Activated CD8-positive, alpha-beta memory T cell treated with anti-CD3 and anti-CD28 coated beads, Interleukin-2, amount 50 U/mL, for 4 hours (primary cell): ENCODE results near the gene B4GALT2.

ENCODE experiments used
- DNase-seq: peaks from one replicate; pipeline ENCODE4 v3.0.0-alpha.2; 2020

The B4GALT2 gene

DNA sequence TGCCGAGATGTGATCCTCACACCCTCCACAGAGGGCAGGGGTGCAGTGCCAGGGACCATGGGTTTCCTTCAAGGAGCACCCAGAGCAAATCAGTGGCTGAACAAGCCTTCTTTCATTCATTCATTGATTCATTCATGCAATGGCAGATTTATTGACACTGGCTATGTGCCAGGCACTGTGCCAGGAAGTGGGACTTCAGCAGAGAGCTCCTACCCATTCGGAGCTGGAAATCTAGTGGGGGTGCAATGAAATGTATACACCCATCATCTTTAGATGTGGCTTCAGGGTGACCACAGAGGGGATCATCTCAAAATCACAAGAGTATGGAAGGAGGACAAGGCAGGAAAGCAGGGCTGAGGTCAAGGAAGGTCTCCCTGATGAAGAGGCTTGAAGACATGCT, 33.4 kb downstream of the B4GALT2 start:
- DNase-seq: no peak

- no peak for DNase-seq
These were observed 34.1 kb downstream of the B4GALT2 start for GRCh38 chr1:44012941-44013609.

DNA sequence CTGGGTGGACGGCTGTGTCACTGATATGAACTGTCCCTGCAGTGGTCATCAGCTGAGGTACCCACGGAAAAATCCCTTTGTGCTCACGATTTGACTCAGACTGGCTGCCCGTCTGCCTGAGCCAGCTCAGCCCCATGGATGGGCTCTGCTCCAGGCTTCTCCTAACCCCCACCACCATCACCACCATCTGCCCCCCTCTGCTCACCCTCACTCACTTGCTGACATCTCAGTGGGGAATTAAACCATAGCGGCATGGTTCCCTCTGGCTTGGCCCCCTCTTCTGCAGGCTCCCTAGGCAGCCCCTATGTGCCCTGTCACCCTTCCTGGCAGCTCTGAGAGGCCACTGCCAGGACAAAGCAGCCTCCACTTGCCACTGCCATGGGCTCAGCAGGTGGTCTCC, 34.9 kb downstream of the B4GALT2 start:
- DNase-seq: no peak

DNA sequence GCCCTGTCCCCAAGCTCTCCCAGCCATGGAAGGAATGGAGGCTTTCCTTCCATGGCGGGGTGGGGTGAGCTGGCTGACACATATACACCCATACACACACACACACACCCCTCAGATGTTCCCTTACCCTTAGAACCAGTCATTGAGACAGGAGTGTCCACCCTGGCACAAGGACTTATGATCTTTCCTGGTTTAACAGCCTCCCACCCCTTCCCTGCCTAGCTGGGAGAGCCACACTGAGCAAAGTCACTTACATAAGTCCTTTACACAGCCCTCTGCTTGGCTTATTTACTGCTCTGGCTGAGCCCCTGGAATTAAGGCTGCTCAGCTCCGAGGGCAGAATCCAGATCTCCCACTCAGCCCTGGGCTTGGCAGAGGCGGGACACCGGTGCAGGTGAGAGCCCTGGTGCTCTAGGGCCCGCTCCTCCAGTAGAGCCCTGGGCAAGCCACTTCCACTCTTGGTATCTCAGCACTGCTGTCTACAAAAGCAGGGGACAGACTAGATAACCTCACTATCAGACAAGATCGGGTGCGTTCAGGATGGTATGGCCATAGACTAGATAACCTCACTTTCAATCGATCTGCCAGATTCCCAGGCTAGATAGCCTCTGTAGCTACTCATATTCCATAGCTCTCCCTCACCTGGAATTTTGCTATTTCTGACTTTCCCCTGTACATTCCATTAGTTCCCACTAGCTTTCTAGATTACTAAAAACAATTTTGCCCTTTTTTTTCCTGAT, 35.5 kb downstream of the B4GALT2 start:
- no peak for DNase-seq

GRCh38 chr1:44015206-44015605, 36.2 kb downstream of the B4GALT2 start:
- no peak for DNase-seq

GRCh38 chr1:44016041-44016889, 37.3 kb downstream of the B4GALT2 start:
- no peak for DNase-seq

DNA sequence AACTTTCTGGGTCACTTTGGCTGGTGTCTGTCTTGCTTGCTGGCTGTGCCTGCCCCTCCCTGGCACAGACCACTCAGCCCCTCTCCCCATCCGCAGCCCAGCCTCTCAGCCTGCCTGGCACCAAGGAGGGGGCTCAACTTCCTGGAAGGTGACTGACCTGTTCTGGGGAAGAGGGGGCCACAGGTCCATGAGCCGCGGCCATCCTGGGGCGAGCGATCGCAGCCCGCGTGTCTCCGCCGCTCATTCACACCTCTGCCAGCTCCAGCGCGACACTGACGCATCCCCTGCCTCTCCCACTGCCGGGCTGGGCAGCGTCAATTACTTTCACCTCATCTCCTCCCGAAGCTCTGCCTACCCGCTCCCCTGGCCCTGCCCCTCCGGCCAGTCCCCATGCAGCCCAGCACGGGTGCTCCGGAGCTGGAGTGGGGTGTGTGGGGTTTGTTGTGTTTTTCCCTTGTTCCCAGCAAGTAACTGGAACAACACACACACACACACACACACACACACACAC, 37.9 kb downstream of the B4GALT2 start:
- no peak for DNase-seq

- DNase-seq: no peak
These were observed 40.5 kb downstream of the B4GALT2 start for GRCh38 chr1:44019466-44019948.

- no peak for DNase-seq
These were observed 41.5 kb downstream of the B4GALT2 start for GRCh38 chr1:44020464-44020863.

DNA sequence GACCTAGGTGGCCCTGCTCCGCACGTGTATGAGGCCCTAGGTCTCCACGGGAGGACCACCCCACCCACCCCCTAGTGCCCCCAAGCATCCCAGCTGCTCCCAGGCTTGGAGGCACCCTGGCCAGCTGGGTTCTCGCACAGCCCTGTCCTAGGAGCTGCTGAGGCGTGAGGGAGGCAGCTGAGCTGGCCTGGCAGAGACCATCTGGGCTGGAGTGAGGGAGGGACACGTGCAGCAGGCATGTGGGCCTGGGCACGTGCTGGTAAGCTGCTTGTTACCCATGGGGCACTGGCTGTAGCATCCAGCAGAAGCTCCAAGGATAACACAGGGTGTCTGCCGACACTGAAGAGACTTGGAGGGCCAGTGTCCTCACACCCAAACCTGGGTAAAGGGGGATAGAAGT, 42.1 kb downstream of the B4GALT2 start:
- DNase-seq: no peak

DNA sequence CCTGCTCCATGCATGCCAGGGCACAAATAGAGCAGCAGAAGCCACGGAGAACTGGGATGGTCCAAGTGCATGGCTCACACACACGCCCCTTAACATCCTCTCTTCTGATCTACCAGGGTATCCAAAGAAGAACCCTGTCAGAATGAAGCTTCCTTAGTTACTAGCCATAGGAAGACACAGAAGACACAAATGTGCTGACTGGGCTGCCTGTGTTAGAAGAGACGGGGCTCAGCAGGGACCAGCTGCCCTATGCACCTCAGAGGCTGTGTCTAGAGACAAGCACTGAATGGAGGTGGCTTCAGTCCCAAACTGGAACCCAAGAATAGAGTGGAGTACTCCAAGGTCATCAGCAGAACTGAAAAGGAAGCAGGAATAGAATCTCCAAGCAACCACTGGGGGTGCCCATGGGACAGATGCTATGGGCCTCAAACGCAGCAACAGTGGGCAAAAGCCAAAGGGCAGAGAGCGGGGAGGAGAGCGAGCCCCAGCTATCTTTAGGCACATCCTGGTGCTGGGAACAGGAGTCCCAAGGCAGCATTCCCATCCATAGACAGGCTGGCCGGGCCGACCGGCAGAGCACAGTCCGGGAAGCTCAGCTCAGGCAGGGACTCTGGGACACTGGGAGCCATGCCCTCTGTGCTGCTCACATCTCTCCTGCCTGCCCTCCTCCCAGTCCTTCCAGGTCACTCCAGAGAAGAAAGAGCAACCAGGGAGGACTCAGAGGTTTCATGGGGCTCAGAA, 42.7 kb downstream of the B4GALT2 start:
- no peak for DNase-seq

DNA sequence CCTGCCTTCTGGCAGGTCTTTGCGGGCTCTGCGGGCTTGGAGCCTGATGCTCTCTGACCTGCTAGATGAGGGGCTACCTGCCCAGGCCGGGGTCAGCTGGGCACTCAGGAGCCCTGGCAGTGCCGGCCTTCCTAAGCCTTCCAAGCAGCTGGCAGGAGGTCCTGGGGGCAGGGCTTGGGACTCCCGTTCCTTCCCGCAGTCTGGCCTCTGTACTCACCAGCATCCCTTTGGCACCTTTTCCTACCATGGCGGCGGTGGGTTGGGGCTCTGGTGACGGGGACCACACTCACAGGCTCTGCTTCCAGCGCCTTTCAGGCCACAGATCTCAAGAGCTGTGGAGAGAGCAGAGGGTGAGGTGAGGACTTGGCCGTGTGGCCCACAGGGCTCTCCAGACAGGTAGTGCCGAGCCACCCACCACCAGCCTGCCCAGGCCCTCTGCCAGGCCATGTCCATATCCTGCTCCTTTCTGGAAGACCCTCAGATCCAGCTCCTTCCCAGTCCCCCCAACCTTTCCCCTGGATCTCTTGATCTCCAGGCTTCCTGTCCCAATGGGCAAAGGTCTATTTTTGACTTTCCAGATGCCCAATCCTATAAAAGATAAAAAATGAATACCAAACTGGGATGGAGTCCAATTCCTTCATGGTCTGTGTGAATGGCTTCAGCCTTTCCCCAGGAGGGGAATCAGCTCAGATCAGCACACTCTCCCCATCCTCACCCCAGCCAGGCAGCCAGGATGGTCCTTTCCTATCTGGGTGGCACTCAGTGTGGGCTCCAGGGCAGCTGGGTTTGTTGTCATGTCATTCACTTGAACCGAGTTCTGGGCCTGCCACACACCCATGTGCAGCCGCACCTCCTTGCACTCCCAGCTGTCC, 45.3 kb downstream of the B4GALT2 start:
- DNase-seq: no peak

DNA sequence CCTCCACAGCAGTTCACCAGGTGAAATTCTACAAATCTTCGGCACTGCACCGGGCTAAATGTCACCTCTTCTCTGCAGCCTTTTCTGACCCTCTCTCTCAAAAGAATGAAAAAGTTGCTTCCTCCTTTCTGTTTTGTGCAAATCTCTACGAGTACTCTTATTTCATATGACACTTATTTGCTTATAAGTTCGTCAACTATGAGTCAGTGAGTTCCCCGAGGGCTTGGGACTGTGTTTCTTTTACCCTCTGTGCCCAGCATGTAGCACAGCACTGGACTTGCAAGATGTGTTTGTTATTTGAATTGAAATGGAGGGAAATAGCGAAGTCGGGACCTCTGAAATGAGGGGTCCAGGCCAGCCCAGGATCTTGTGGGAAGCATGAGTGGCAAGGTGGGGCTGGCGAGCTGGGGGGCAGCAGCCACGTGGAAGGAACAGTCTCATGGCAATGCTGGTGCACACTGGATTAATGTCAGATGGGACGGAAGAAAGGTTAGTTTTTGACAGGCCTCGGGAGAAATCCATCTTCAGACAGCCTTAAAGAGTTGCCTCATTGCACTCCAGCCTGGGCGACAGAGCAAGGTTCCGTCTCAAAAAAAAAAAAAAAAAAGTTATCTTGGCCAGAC, 46.0 kb downstream of the B4GALT2 start:
- no peak for DNase-seq

GRCh38 chr1:44025816-44026215, 46.8 kb downstream of the B4GALT2 start:
- no peak for DNase-seq

- no peak for DNase-seq
These were observed 48.3 kb downstream of the B4GALT2 start for GRCh38 chr1:44027320-44027719.

GRCh38 chr1:44029260-44029910, 50.4 kb downstream of the B4GALT2 start:
- DNase-seq: no peak

- peak; percentile 88 for DNase-seq
These were observed 51.0 kb downstream of the B4GALT2 start for GRCh38 chr1:44029911-44030604.

DNA sequence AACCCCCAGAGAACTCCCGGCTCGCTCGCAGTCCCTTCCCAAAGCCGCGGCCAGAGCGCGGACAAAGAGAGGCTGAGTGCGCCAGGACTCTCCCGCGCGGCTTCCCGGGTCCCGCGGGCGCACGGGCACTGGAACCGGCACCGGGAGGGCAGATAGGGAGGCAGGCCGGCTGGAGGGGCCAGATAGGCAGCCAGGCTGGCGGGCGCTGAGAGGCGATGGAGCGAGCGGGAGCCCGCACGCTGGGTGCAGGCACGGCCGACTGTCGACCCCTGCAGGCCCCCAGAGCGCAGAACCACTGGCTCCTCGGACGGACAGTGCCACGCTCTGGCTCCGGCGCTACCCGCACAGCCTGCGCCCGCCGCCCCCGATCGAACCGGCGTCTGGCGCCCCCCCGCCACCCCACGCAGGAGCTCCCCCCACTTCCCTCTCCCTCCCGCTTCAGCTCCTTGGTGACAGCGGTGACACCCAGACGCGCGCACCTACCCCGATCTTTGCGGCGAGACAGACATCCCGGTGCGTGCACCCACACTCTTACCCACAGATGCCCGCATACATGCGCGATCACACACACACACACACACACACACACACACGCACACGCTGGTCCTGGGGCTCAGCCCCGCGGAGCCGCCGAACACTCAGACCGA, 51.7 kb downstream of the B4GALT2 start:
- DNase-seq: peak; percentile 62
